NCI-H69 (cell line): Measurements from ENCODE around the gene SPART.
A peak's percentile ranks its signal among the peaks of the same experiment; 100 is the strongest.
"Not testable (repeated sequence)": the region's sequence is repeated elsewhere in the genome, so short reads cannot be mapped to it uniquely, and the experiment has no call there.

Source experiments
- DNase-seq: peaks from one replicate; lab custom pipeline; 2025; lab: John Stamatoyannopoulos, UW

Gene SPART

DNA sequence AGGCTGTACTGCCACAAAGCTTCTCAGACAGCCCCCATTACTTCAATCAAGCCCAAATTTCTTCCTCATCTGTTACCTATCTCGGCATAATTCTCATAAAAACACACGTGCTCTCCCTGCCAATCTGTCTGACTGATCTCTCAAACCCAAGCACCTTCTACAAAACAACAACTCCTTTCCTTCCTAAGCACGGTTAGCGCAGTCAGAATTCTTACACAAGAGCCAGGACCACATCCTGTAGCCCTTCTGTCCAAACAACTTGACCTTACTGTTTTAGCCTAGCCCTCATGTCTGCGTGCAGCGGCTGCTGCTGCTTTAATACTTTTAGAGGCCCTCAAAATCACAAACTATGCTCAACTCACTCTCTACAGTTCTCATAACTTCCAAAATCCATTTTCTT, 26.4 kb downstream of the SPART start:
- not testable (repeated sequence) for DNase-seq

DNA sequence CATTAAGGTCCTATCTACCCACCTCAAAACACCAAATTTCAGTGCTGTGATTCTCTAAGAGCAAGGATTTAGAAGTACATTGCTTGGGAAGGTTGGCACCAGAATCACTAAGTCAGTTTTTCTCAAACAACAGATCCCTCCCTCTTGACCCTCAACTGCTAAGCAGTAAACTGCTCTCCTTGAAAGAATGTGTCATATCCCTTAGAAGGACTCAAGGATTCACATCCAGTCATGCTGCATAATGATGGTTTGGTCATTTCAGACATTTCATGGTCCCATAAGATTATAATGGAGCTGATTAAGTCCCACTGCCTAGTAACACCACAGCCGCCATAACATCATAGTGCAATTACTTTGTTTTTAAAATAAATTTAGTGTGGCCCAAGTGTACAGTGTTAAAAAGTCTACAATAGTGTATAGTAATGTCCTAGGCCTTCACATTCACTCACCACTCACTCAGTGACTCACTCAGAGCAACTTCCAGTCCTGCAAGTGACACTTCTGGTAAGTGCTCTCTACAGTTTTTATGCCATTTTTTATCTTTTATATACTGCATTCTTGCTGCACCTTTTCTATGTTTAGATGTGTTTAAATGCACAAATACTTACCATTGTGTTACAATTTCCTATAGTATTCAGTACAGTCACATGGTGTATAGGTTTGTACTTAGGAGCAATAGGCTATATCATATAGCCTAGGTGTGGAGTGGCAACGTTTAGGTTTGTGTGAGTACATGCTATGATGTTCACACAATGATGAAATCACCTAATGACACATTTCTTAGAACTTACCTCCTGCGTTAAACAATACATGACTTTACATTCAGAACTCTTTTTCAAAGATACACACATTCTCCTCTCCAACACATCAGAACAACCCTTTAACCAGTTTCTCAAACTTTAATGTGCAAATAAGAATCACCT, 32.9 kb downstream of the SPART start:
- DNase-seq: no peak

DNA sequence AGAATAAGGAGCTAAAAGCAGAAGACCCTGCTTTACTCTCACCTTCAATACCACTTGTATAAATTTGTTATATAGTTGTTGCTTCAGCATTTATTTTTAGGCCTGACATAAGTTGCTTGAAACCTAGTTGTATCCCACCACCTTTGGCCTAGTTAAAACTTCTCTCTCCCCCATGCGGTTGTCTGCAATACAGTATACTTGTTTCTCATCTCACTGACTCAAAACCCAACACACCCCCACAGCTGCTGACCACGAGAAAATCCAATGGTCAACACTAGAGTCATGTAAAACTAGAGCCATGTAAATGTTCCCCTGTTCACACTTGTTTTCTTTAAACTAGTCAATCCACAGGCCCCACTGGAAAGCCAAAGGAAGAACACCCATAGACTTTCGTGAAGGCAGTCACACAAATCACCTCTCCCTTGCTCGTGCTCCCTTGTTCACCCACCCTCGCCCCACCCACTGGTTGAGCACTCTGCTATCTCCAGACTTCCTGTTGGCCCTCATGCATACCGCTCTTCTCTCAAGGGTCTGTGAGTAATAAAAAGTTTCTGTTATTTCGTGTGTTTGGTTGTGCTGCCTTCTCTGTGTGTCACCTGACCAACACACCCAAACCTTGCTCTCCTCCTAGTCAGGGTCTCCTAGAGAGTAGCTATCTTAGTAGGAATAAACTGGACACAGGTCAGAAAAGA, 35.6 kb downstream of the SPART start:
- DNase-seq: no peak

DNA sequence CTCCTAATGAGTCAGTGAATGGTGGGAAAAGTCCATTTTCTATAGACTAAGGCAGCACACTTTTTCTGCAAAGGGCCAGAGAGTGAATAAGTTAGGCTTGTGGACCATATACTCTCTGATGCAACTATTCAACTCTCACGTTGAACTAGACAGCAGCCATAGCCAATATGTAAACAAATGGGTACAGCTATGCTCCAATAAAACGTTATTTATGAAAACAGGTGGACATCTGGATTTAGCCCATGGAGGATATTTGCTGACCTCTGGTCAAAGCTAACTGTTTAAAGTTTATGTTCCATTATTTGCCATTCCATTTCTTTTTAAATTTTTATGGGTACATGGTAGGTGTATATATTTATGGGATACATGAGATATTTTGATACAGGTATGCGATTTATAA, 43.9 kb downstream of the SPART start:
- DNase-seq: no peak

DNA sequence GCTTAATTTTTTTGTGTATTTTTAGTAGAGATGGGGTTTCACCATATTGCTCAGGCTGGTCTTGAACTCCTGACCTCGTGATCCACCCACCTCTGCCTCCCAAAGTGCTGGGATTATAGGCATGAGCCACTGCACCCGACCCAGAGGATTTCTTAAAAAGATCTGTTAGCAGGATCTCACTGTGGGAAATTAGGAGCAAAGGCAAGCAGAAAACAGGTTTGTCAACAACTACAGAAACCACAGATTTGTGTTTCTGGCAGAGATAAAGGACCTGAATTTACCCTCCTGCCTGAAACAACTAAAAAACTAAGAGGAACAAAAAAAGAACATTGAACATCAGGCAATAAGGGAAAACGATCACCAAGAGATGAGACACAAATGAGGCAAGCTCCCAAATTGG, 46.7 kb downstream of the SPART start:
- DNase-seq: not testable (repeated sequence)

DNA sequence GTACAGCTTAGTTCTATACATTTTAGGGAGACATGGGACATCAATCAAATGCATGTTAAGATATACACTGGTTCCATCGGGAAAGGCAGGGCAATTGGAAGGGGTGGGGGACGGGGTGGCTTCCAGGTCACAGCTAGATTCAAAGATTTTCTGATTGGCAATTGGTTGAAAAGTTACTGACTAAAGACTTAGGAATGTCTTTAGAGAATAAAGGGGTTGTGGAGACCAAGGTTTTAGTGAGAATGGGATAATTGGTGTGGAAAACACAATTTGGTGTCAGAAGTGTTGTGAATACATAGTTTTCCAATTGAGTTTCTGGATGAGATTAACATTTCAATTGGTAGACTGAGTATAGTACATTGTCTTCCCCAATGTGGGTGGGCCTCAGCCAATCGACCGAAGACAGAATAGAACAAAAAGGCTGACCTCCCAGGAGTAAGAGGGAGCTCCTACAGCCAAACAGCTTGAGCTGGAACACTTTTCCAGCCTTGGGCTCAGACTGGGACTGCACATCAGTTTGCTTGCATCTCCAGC, 47.6 kb downstream of the SPART start:
- no peak for DNase-seq

DNA sequence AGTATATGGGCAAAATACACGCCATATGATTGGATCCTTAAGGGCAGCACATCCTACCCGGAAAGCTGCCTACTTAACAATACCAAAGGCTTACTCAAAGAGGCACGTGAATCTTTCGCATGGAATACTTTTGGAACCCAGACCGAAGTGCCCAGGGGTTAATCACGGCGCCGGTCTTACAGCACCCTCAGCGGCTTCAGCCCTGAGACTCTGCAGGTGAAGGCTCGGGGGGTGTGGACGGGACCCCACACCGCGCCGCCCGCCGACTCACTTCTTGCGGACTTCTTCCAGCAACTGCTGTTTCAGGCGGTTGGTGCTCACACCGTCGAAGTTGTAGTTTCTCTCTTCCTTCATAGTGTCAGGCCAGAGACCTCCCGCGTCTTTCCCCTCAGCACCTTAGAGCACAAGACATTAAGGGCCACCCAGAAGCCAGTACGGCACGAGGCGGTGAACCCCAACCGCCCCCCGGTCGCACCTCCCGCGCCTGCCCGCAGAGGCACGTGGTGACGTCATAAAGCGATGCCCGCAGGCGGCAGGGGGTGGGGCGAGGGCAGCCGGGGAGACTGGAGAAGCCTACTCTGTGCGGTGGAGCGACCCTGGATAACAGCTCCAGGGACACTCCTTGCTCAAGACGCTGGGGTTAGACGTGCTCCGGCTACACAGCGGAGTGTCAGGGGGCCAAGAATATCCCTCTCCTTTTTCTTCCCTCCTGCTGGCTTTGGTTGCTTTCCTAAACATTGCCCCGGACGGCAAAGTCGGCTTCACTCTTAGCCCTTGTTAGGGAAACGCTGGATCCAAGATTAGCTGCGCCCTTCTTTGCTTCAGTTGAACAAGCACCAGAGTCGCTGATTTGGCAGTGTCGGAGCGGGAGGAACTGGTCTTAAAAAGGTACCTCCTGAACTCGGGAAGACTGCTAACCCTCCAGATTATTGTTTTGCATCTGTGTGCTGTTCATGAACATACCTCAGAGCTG, 48.5 kb downstream of the SPART start, which contains the start of gene CCDC169:
Gene CCDC169 (minus strand): TSS at position 449 of the 973 bp plus-strand sequence. CDS start 95 bp downstream, at position 354.
- peak; percentile 69 for DNase-seq

DNA sequence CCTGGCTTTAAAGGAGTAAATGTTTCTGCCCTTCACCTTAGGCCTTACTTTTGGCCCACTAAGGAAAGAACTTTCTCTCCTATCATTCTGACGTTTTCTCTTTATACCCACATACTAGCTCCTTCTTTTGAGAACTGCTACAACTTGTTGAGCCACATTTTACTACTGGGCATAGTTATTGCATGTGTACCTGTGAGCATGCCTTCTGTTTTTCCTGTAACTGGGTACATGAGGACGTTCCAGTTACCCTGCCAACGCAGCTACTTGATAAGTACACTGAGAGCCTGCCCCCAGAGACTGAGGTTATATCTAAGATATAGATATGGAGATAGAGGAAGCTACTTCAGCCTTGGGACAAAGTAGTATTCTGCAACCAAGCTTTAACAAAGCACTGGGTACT, 52.1 kb downstream of the SPART start:
- DNase-seq: no peak

DNA sequence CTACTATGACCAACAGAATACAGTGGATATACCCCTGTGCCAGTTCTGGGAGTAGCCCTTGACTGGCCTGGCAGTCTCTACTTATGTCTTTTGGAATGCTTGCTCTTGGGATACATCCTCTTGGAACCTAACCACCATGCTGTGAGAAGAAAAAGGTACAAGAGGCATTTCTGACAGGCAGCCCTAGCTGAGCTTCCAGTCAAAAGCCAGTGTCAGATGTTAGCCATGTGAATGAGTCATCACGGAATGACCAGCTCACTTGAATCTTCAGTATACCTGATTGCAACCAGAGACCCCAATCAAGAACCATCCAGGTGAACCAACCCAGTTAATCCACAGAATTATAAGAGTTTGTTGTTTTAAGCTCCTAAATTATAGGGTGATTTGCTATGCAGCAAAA, 52.7 kb downstream of the SPART start:
- DNase-seq: no peak

DNA sequence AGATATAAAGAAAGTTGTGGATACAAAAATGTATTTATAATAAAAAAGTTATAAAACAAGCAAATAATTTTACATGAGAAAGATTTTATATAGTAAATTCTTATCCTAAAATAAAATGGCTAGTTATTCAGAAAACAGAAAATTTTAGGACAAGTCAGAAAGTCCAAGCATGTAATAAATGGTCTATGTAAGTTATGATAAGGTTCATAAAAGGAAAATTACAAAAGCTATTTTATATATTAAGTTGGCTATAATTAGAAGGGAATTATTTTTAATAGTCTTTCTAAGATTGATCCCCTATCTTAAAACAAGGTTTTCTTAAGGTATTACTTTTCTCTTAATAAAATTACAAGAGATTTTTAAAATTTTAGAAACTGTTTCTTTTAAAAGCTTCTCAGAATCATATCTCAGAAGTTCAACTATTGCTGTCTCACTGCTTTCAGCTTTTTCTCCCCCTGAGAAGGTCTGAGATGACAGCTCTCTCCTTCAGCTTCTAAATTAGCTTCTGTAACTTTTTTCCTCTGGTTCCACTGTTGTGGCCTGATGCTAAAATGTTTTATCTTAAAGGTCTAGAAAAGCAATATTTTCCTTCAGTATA, 57.3 kb downstream of the SPART start:
- DNase-seq: no peak

DNA sequence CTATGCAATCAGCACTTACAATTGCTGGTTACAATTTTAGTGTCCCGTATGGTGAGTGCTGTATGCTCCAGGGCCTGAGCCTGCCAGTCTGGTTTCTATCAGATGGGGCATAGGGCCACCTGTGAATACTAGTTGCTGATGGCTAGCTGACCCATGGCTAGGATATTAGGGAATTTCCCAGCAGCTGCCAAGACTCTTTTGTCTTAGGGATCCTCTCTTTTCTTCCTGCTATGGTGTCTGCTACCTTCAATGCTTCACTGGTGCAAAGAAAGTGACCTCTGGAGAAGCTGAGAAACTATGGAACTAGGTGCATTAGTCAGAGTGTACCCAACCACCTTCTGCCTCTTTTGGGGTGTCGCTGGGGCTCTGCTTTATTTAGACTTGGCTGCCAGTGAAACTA, 60.2 kb downstream of the SPART start:
- no peak for DNase-seq

DNA sequence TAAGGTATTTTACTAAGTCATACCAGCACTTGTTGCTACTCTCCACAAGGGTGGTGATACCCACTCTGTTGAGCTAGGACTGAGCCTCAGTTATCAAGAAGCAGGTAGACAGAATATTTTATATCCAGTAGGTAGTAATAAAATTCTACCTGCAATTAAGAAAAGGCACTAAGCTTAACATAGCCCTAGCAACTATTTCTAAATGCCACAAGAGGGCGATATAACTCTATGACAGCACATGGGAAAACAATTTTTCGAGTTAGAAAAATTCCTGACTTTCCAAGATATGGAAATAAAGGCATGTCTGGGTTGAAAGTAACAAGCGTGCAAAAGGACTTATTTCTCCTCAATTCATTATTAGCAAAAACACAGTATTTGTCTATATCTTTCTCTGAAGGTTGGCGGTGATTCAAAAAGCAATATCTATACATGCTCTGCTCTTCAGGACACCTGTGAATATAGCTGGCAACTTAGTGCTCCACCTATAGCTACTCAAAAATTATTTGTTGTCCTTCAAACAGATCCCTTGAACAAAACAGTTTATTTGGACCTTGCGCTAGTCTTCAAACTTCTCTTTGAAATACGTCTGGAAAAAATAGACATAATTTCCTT, 63.3 kb downstream of the SPART start:
- DNase-seq: peak; percentile 50

DNA sequence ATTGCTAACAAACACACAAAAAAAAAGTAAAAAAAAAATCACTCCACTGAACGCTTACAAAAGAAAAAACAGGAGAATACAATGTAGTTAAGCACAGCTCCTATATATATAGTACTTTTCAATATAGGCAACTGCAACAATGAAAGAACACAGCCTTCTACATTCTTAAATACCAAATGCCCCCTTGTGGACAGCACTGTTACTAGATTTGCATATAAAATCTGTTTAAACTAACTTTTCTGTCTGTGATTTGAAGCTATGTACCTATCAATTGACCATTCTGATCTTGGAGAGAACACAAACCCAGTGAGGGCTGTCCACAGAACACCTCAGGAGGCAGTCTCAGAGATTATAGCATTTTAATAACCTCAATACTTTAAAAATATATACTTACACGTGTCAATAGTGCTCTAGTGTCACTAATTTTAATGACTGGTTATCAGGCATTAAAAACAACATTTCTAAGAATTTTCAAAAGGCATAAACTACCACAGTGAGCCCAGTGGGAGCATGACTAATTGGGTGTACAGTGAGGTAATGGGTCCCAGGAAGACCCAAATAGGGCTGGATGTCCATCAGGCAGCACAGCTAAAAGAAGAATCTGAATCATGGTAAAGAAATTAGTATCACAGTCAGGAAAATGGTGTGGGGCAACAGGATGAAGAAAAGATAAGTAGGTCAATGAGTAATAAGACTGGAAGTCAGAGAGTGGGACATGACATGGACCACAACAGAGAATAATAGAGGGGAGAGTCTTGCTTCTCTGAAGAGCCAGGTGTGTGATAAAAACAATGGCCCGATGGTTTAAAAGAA, 70.8 kb downstream of the SPART start:
- peak; percentile 76 for DNase-seq

DNA sequence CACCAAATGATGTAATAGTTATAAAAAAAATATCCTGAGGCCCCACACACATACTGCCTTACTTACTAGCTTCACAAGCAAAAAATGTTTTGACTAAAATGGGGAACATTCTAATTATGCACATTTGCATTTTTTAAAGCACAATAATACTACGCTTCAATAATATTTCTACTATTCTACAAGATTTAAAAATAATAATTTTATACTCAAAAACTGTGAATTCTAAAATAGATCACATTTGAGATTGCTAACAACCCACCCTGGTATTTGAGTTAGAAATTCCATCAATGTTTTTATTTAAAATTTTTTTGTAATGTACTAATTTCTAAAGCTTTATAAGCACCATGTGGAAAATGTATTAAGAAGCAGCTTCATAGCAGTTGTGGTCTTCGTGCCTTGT, 72.8 kb downstream of the SPART start:
- no peak for DNase-seq

DNA sequence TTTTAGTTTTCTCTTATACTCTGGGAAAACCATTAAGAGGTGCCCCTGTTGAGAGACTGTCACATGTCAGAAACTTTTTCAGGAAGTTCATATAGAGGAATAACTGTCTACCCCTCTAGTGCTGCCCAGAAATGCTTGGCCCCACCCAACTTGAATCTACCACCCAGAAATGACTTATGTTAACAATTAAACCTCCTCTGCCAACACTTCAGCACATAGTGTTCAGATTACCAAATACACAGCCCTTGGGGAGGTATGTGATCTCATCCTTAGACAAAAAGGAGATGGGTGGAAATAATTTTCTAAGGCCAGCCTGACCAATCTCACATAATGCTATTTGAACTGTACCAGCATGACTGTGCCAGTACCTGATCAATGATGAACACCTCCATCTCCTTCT, 84.2 kb downstream of the SPART start:
- no peak for DNase-seq

DNA sequence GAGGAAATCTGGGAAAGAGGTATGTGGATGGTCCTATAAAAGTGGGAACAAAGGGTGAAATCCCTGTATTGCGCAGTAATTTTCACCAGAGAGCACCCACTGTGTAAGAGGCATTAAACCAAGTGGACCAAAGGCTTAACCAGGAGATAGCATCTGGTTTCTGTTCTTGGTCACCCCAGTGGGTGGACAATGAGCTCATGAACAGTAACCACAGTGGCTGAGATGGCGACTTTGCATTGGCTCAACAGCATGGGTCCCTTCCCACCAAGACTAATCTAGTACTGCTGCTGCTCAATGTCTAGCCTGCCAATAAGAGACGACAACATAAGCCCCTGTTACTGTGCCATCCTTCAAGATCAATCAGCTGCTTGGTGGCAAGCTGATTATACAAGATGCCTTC, 85.2 kb downstream of the SPART start:
- DNase-seq: no peak

DNA sequence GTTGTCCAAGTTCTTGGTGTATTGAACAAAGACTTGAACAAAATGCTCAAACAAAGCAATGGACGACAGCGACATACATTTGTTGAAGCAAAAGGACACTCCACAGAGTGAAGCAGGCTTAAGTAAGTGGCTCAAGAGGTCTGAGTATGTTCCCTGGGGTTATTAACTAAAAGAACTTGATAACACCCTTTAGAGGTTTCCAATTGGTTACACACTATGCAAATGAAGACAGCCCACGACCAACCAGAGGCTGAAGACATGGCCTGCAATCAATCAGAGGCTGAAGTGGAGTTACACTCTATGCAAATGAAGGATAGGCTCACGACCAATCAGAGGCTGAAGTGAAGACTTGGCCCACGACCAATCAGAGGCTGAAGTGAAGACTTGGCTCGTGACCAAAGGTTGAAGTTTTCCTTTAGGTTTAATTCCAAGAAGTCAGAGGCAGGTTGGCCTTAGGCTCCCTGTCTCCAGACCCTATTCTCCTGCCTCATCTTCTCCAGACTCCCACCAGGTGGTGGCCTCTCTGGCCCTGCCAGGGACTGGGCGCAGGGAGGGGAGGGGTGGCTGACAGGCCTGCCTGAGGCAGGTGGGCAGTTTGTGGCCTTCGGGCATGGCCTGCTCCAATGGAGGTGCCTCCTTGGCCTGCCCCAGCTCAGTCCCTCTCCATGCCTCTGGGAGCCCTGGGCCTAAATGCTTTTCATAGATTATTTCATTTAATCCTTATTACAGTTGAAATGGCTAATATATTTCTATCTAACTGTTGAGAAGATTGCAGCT, 86.6 kb downstream of the SPART start:
- DNase-seq: no peak

DNA sequence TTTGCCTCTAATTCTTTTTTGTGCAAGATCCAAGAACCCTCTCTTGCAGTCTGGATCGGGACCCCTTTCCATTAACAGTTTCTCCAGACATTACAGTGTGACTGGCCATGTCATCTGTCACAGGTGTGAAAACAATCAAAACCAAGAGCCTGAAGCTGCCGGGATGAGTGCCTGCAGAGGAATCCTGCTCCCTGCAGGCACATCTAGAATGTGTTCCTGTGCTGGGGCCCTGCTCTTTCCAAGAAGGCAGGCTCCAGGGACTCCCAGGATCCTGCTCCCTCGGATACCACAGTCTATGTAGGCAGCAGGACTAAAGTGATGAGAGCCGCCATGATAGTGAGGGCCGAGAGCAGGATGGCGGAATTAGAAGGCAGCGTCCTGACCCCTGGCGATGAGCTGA, 87.4 kb downstream of the SPART start:
- DNase-seq: no peak
